HepG2 (cell line): ENCODE measurements around the gene LNX2. TPM values are rescaled to one million over a fixed set of nuclear protein-coding genes. Genes with fewer than 3 reads are reported as not detected.
A peak's percentile ranks its signal among the peaks of the same experiment; 100 is the strongest.

Source experiments
- CSRNP2 ChIP-seq: sonication (generic); formaldehyde crosslinking; conservative IDR thresholded peaks from 2 replicates; pipeline ENCODE4 v1.8.0; 2022; ENCODE audit warnings: low read depth, missing genetic modification reagents
- EP300 ChIP-seq, 3 experiments: sonication (generic) in 1 of 3; formaldehyde crosslinking in 1 of 3; IDR thresholded peaks; 2 replicates each; pipeline versions ENCODE4 v1.5.1 to v1.6.1; 2011 to 2020; ENCODE audit warnings: low read depth in 2 of 3, low read length in 2 of 3, borderline replicate concordance in 1 of 3, improper control_type of control experiment in 1 of 3, mild to moderate bottlenecking in 1 of 3, missing genetic modification reagents in 1 of 3, moderate library complexity in 1 of 3
- FOXA1 ChIP-seq, 2 experiments: fragments of 450-650 bp in 1 of 2; sonication (generic) in 1 of 2; formaldehyde crosslinking in 1 of 2; IDR thresholded peaks; 2 replicates each; pipeline versions ENCODE4 v1.4.0 to v1.6.1; 2016 to 2020; ENCODE audit warnings: missing genetic modification reagents in 1 of 2
- HOXD1 ChIP-seq: sonication (generic); formaldehyde crosslinking; IDR thresholded peaks from 2 replicates; pipeline ENCODE4 v1.5.0; 2020; ENCODE audit warnings: missing genetic modification reagents
- MYPOP ChIP-seq: sonication (generic); formaldehyde crosslinking; IDR thresholded peaks from 2 replicates; pipeline ENCODE4 v1.8.1; 2023; ENCODE audit warnings: mild to moderate bottlenecking, moderate library complexity, missing genetic modification reagents
- RBFOX2 ChIP-seq: fragments of 200-400 bp; formaldehyde crosslinking; IDR thresholded peaks from 2 replicates; pipeline ENCODE4 v1.6.1; 2017; ENCODE audit warnings: low read depth, mild to moderate bottlenecking, low read length
- REL ChIP-seq: sonication (generic); formaldehyde crosslinking; conservative IDR thresholded peaks from 2 replicates; pipeline ENCODE4 v1.8.0; 2022; ENCODE audit warnings: mild to moderate bottlenecking, missing genetic modification reagents, moderate library complexity
- REPIN1 ChIP-seq: sonication (generic); formaldehyde crosslinking; IDR thresholded peaks from 2 replicates; pipeline ENCODE4 v1.8.0; 2022; ENCODE audit warnings: missing genetic modification reagents, low read depth, mild to moderate bottlenecking, borderline replicate concordance
- RXRA ChIP-seq: sonication (generic); formaldehyde crosslinking; IDR thresholded peaks from 2 replicates; pipeline ENCODE4 v1.5.1; 2020; ENCODE audit warnings: missing genetic modification reagents
- SETDB1 ChIP-seq: sonication (generic); formaldehyde crosslinking; IDR thresholded peaks from 2 replicates; pipeline ENCODE4 v1.5.1; 2020; ENCODE audit warnings: missing genetic modification reagents, mild to moderate bottlenecking, borderline replicate concordance
- SNRNP70 ChIP-seq: fragments of 200-400 bp; formaldehyde crosslinking; IDR thresholded peaks from 2 replicates; pipeline ENCODE4 v1.6.1; 2017; ENCODE audit warnings: mild to moderate bottlenecking, low read depth, low read length, moderate library complexity
- SUZ12 ChIP-seq: fragments of 150-350 bp; IDR thresholded peaks from 2 replicates; pipeline ENCODE4 v1.6.1; 2014; ENCODE audit warnings: low read depth, low read length
- ZBTB37 ChIP-seq: sonication (generic); formaldehyde crosslinking; IDR thresholded peaks from 2 replicates; pipeline ENCODE4 v1.4.0; 2020; ENCODE audit warnings: mild to moderate bottlenecking, missing genetic modification reagents
- ZNF337 ChIP-seq: sonication (generic); formaldehyde crosslinking; IDR thresholded peaks from 2 replicates; pipeline ENCODE4 v1.5.1; 2020; ENCODE audit warnings: missing genetic modification reagents, low read depth, mild to moderate bottlenecking, borderline replicate concordance
- ZNF460 ChIP-seq: sonication (generic); formaldehyde crosslinking; IDR thresholded peaks from 2 replicates; pipeline ENCODE4 v1.5.1; 2020; ENCODE audit warnings: missing genetic modification reagents, mild to moderate bottlenecking, borderline replicate concordance
- ZNF552 ChIP-seq: sonication (generic); formaldehyde crosslinking; IDR thresholded peaks from 2 replicates; pipeline ENCODE4 v1.9.0; 2022; ENCODE audit warnings: missing genetic modification reagents, mild to moderate bottlenecking, borderline replicate concordance
- ZNF597 ChIP-seq: sonication (generic); formaldehyde crosslinking; IDR thresholded peaks from 2 replicates; pipeline ENCODE4 v1.5.0; 2020; ENCODE audit warnings: missing genetic modification reagents
- ZNF672 ChIP-seq: sonication (generic); formaldehyde crosslinking; IDR thresholded peaks from 2 replicates; pipeline ENCODE4 v1.8.1; 2022; ENCODE audit warnings: missing genetic modification reagents
- ZNF850 ChIP-seq: sonication (generic); formaldehyde crosslinking; conservative IDR thresholded peaks from 2 replicates; pipeline ENCODE4 v1.9.0; 2021; ENCODE audit warnings: mild to moderate bottlenecking, missing genetic modification reagents
- ZSCAN22 ChIP-seq: sonication (generic); formaldehyde crosslinking; IDR thresholded peaks from 2 replicates; pipeline ENCODE4 v1.4.0; 2020; ENCODE audit warnings: mild to moderate bottlenecking, missing genetic modification reagents
- polyA plus RNA-seq, 8 experiments: library from polyadenylated mRNA; depleted of rRNA in 3 of 8; stranded (reverse) in 7 of 8; unstranded in 1 of 8; fragments of >200 nt; fragmentation: Illumina TruSeq in 4 of 8; extraction: Trizol in 4 of 8; gene quantifications; 2 replicates each; pipeline versions ENCODE4 v1.2.1 to v1.2.3, GENCODE V29; 2011 to 2016; ENCODE audit warnings: low read depth in 4 of 8, missing spikeins in 1 of 8, mixed read lengths in 1 of 8; ENCODE audit not compliant: insufficient read depth in 1 of 8
- total RNA-seq, 5 experiments: library from RNA; depleted of rRNA; stranded (reverse); fragments of >200 nt; fragmentation: Illumina TruSeq; extraction: Trizol; gene quantifications; 2 replicates each; pipeline ENCODE4 v1.2.3, GENCODE V29; 2016; ENCODE audit warnings: low read depth in 1 of 5

The LNX2 gene
- total and polyA plus RNA-seq, 2 of the 13 experiments (the other 11 are each of a cell fraction or from before 2014, with no cell fraction given) = 9.2 to 9.7 TPM

- TF ChIP-seq EP300 (IDR thresholded peaks at IDR 0.05; ENCODE audit: low read depth in 2 of 2, low read length in 2 of 2) = no peak; a peak in 1 of 4 replicates
- no peak for TF ChIP-seq EP300 (CRISPR knock-in tag; IDR thresholded peaks at IDR 0.05; ENCODE audit: borderline replicate concordance)
- no peak for TF ChIP-seq SETDB1 (CRISPR knock-in tag)
- TF ChIP-seq ZNF597 (CRISPR knock-in tag) = no peak
- peak; percentile 45; the same call in 1 of the 2 replicates for TF ChIP-seq RXRA (CRISPR knock-in tag)
- no peak for TF ChIP-seq ZNF552 (CRISPR knock-in tag)
- TF ChIP-seq CSRNP2 (CRISPR knock-in tag) = no peak
- TF ChIP-seq FOXA1 (IDR thresholded peaks at IDR 0.05) = no peak
- peak; percentile 20; the same call in 1 of the 2 replicates for TF ChIP-seq FOXA1 (CRISPR knock-in tag; IDR thresholded peaks at IDR 0.05)
- no peak for TF ChIP-seq ZNF850
- TF ChIP-seq ZNF460 (CRISPR knock-in tag) = no peak
- TF ChIP-seq ZBTB37 (CRISPR knock-in tag) = 0 out of 2 replicates have a peak, but pooled peaks have one; percentile 9
- TF ChIP-seq SNRNP70 = no peak
- peak; percentile 66 for TF ChIP-seq REPIN1
- TF ChIP-seq ZNF337 = no peak
- TF ChIP-seq MYPOP (CRISPR knock-in tag) = peak; percentile 67
- TF ChIP-seq REL (CRISPR knock-in tag) = peak; percentile 73; the same call in 1 of the 2 replicates
- TF ChIP-seq RBFOX2 = peak; percentile 96
- TF ChIP-seq ZNF672 (CRISPR knock-in tag) = no peak
- no peak for TF ChIP-seq ZSCAN22 (CRISPR knock-in tag)
- TF ChIP-seq SUZ12 = no peak
- no peak for TF ChIP-seq HOXD1 (CRISPR knock-in tag)
Observed at GRCh38 chr13:27621366-27622101, 1.2 kb upstream of the LNX2 start, which contains the start of gene POLR1D (continued).
